Gastroesophageal sphincter (tissue), 4 donors: ENCODE results near the gene OARD1. TPM values are rescaled to one million over a fixed set of nuclear protein-coding genes. Genes with fewer than 3 reads are reported as not detected.

ENCODE experiments used
- ATAC-seq: fragments of 150-250 bp; one replicate; pipeline ENCODE4 v1.9.1; 2016; ENCODE audit warnings: mild to moderate bottlenecking, moderate library complexity
- H3K27ac ChIP-seq, 4 donors: fragments of 200-600 bp; sonication (generic) in 3 of 4; 1 replicate in 3 of 4; 2 replicates in 1 of 4; pipeline ENCODE4 v1.5.1; 2016 to 2019
- H3K27me3 ChIP-seq: fragments of 200-600 bp; sonication (generic); one replicate; pipeline ENCODE4 v1.5.1; 2019
- H3K36me3 ChIP-seq, 2 donors: fragments of 200-600 bp; sonication (generic); one replicate each; pipeline ENCODE4 v1.5.1; 2019; ENCODE audit warnings: control low read depth in 1 of 2
- H3K4me1 ChIP-seq, 3 donors: fragments of 200-600 bp; sonication (generic); 1 replicate in 2 of 3; 2 replicates in 1 of 3; pipeline ENCODE4 v1.5.1; 2016 to 2019; ENCODE audit warnings: control low read depth in 2 of 3
- H3K4me3 ChIP-seq, 2 donors: fragments of 200-600 bp; sonication (generic); one replicate each; pipeline ENCODE4 v1.5.1; 2019; ENCODE audit warnings: mild to moderate bottlenecking in 1 of 2, moderate library complexity in 1 of 2
- H3K9me3 ChIP-seq, 3 donors: fragments of 200-600 bp; sonication (generic); one replicate each; pipeline ENCODE4 v1.5.1; 2017 to 2019; ENCODE audit warnings: control low read depth in 2 of 3
- CTCF ChIP-seq, 4 experiments: fragments of 200-600 bp in 2 of 4; fragments of 450-650 bp in 2 of 4; sonication (generic) in 1 of 4; IDR thresholded peaks; one replicate each; pipeline ENCODE4 v1.5.1; 2017 to 2019; ENCODE audit warnings: antibody characterized with exemption in 4 of 4, mild to moderate bottlenecking in 2 of 4, moderate library complexity in 2 of 4
- EP300 ChIP-seq: sonication (generic); formaldehyde crosslinking; IDR thresholded peaks from one replicate; pipeline ENCODE4 v1.6.1; 2017; ENCODE audit warnings: antibody characterized with exemption, mild to moderate bottlenecking
- POLR2A ChIP-seq, 2 donors: fragments of 450-650 bp; IDR thresholded peaks; one replicate each; pipeline ENCODE4 v1.6.1; 2017; ENCODE audit warnings: antibody characterized with exemption in 2 of 2, mild to moderate bottlenecking in 2 of 2, moderate library complexity in 1 of 2
- POLR2AphosphoS5 ChIP-seq: sonication (generic); formaldehyde crosslinking; IDR thresholded peaks from one replicate; pipeline ENCODE4 v1.6.1; 2017; ENCODE audit warnings: antibody characterized with exemption
- WGBS, 2 donors: methylation state at CpG; one replicate each; pipeline ENCODE4 v1.1.5; 2018; ENCODE audit warnings: low coverage in 1 of 2; 5-methylcytosine and 5-hydroxymethylcytosine counted together
- total RNA-seq, 4 donors: library from RNA; depleted of rRNA; stranded (reverse); fragments of >200 nt; gene quantifications; one replicate each; pipeline ENCODE4 v1.1.0, GENCODE V29; 2016

The OARD1 gene
- total RNA-seq, 4 donors from 2014 or later = 9.2 to 23.8 (median 13.7) TPM

GRCh38 chr6:41072836-41073202 is 663 bp upstream of the OARD1 start, which contains the start of gene NFYA:
Gene NFYA, plus strand, starts transcription at chr6:41072974. Its CDS starts 6,116 bp downstream, at chr6:41079090.
- TF ChIP-seq CTCF (IDR thresholded peaks at IDR 0.05) = no peak
- peak; percentile 59 for TF ChIP-seq POLR2AphosphoS5
- no peak for TF ChIP-seq EP300
- Histone ChIP-seq H3K27ac (peak within 1 kb of the TSS; percentile 96 to 100 (median 100)), H3K4me1 (peaks cover 7 to 44% (median 13%) of the 10 kb centered on the region in 3 donors), H3K27me3 (no peaks in the 10 kb centered on the region), H3K4me3 (peak within 1 kb of the TSS; percentile 86 to 99), H3K9me3 (no peaks in the 10 kb centered on the region), H3K36me3 (peaks cover 0 to 21% of the 10 kb centered on the region in 2 donors)
- WGBS, 2 donors = no CpG with 5 or more reads among the region's 37 CpGs
- peak; percentile 84 for ATAC-seq

- Histone ChIP-seq H3K36me3 (peaks cover 0 to 30% of the 10 kb centered on the region in 2 donors), H3K4me1 (peaks cover 7 to 46% (median 13%) of the 10 kb centered on the region in 3 donors), H3K27ac (peak overlapping the region; percentile 95 to 100 (median 98)), H3K9me3 (no peaks in the 10 kb centered on the region), H3K27me3 (no peaks in the 10 kb centered on the region), H3K4me3 (peak overlapping the region; percentile 59 to 86)
- TF ChIP-seq CTCF (IDR thresholded peaks at IDR 0.05) (peak in 2 of 4 experiments; percentile 7 to 27), POLR2A (IDR thresholded peaks at IDR 0.05) (no peak)
- no peak for ATAC-seq
- WGBS, 2 donors = 0 to 2% methylated on average over 4 to 15 of the region's 16 CpGs
Observed at GRCh38 chr6:41071501-41071922, 644 bp downstream of the OARD1 start.

- no peak for ATAC-seq
- no peaks in the 10 kb centered on the region for H3K9me3 ChIP-seq
- no peaks in the 10 kb centered on the region for H3K27me3 ChIP-seq
- H3K4me1 ChIP-seq = peaks cover 4 to 32% (median 7%) of the 10 kb centered on the region in 3 donors
- TF ChIP-seq POLR2A (IDR thresholded peaks at IDR 0.05) (no peak), POLR2AphosphoS5 (no peak), CTCF (IDR thresholded peaks at IDR 0.05) (peak; percentile 77 to 87 (median 80))
- no peak overlapping the region for H3K27ac ChIP-seq
- WGBS, 2 donors = 0 to 21% methylated on average over 2 to 3 of the region's 3 CpGs
- no peak overlapping the region for H3K4me3 ChIP-seq
- peaks cover 4 to 69% of the 10 kb centered on the region in 2 donors for H3K36me3 ChIP-seq
Observed at GRCh38 chr6:41066867-41067304, 5.3 kb downstream of the OARD1 start.

- peaks cover 0 to 33% (median 0%) of the 10 kb centered on the region in 3 donors for H3K4me1 ChIP-seq
- ATAC-seq = no peak
- H3K36me3 ChIP-seq = peaks cover 4 to 77% of the 10 kb centered on the region in 2 donors
- WGBS, 2 donors = 95 to 100% methylated on average over 2 of the region's 2 CpGs
- TF ChIP-seq EP300 (no peak), CTCF (IDR thresholded peaks at IDR 0.05) (no peak)
- no peaks in the 10 kb centered on the region for H3K27me3 ChIP-seq
- no peak overlapping the region for H3K27ac ChIP-seq
- H3K4me3 ChIP-seq = no peak overlapping the region
- H3K9me3 ChIP-seq = no peaks in the 10 kb centered on the region
Observed at GRCh38 chr6:41065550-41066026, 6.6 kb downstream of the OARD1 start.

- peaks cover 4 to 76% of the 10 kb centered on the region in 2 donors for H3K36me3 ChIP-seq
- no peak for ATAC-seq
Observed at GRCh38 chr6:41064841-41065240, 7.3 kb downstream of the OARD1 start.

More at GRCh38 chr6:41064841-41065240, 7.3 kb downstream of the OARD1 start:
- Histone ChIP-seq H3K27me3 (no peaks in the 10 kb centered on the region), H3K4me3 (no peak overlapping the region), H3K4me1 (peaks cover 0 to 27% (median 0%) of the 10 kb centered on the region in 3 donors), H3K27ac (no peak overlapping the region), H3K9me3 (no peaks in the 10 kb centered on the region)
- WGBS, 2 donors = 73 to 92% methylated on average over 4 to 5 of the region's 5 CpGs
- TF ChIP-seq POLR2AphosphoS5 (no peak), POLR2A (IDR thresholded peaks at IDR 0.05) (no peak), CTCF (IDR thresholded peaks at IDR 0.05) (no peak), EP300 (no peak)
